ENCODE measurements around the gene PODXL. TPM values are rescaled to one million over a fixed set of nuclear protein-coding genes. Genes with fewer than 3 reads are reported as not detected.

The PODXL gene
- total and polyA plus RNA-seq, 4 donors, result 1.2 to 3.6 (median 1.6) TPM

- H3K4me1 ChIP-seq (ENCODE audit: control insufficient read depth in 4 of 4, insufficient read depth in 4 of 4, low read length in 3 of 4), result peaks cover 0 to 4% (median 0%) of the 10 kb centered on the region in 4 donors
- no peaks in the 10 kb centered on the region for H3K9me3 ChIP-seq (ENCODE audit: control insufficient read depth in 4 of 4, low read length in 3 of 4)
- no peak for TF ChIP-seq HNF4G (IDR thresholded peaks at IDR 0.05)
- H3K27ac ChIP-seq (ENCODE audit: low read depth in 1 of 2, low read length in 2 of 2), result no peak overlapping the region
- WGBS, result 89% methylated on average over 12 of the region's 12 CpGs
- no peak overlapping the region for H3K4me3 ChIP-seq (ENCODE audit: low read depth in 1 of 3, low read length in 3 of 3)
- no peak overlapping the region for H3K9ac ChIP-seq (ENCODE audit: low read depth in 1 of 2, low read length in 2 of 2)
- no peaks in the 10 kb centered on the region for H3K27me3 ChIP-seq (ENCODE audit: control insufficient read depth in 4 of 4, insufficient read depth in 4 of 4, low read length in 3 of 4)
- no peak for DNase-seq (ENCODE audit: low spot score)
- H3K36me3 ChIP-seq (ENCODE audit: control insufficient read depth in 4 of 4, insufficient read depth in 3 of 4, low read depth in 1 of 4, low read length in 3 of 4), result no peaks in the 10 kb centered on the region
Observed at GRCh38 chr7:131537571-131537978, 18.9 kb downstream of the PODXL start.

- Histone ChIP-seq H3K9me3 (ENCODE audit: control insufficient read depth in 4 of 4, low read length in 3 of 4) (no peaks in the 10 kb centered on the region), H3K9ac (ENCODE audit: low read depth in 1 of 2, low read length in 2 of 2) (no peak overlapping the region), H3K36me3 (ENCODE audit: control insufficient read depth in 4 of 4, insufficient read depth in 3 of 4, low read depth in 1 of 4, low read length in 3 of 4) (no peaks in the 10 kb centered on the region), H3K4me3 (ENCODE audit: low read depth in 1 of 3, low read length in 3 of 3) (no peak overlapping the region), H3K27ac (ENCODE audit: low read depth in 1 of 2, low read length in 2 of 2) (no peak overlapping the region), H3K27me3 (ENCODE audit: control insufficient read depth in 4 of 4, insufficient read depth in 4 of 4, low read length in 3 of 4) (no peaks in the 10 kb centered on the region), H3K4me1 (ENCODE audit: control insufficient read depth in 4 of 4, insufficient read depth in 4 of 4, low read length in 3 of 4) (peaks cover 0 to 4% (median 0%) of the 10 kb centered on the region in 4 donors)
- WGBS, result 78% methylated on average over 7 of the region's 7 CpGs
- TF ChIP-seq MAX (IDR thresholded peaks at IDR 0.05), result no peak
- TF ChIP-seq RXRA (IDR thresholded peaks at IDR 0.05), result no peak
- TF ChIP-seq RAD21 (IDR thresholded peaks at IDR 0.05), result no peak
- TF ChIP-seq ZBTB33 (IDR thresholded peaks at IDR 0.05), result no peak
- no peak for TF ChIP-seq GABPA (IDR thresholded peaks at IDR 0.05 in 1 of 2, conservative IDR thresholded peaks at IDR 0.05 in 1 of 2)
- no peak for TF ChIP-seq YY1 (IDR thresholded peaks at IDR 0.05)
- no peak for TF ChIP-seq HNF4A (conservative IDR thresholded peaks at IDR 0.05)
- no peak for TF ChIP-seq NR2F2 (IDR thresholded peaks at IDR 0.05)
- no peak for TF ChIP-seq FOXA1 (IDR thresholded peaks at IDR 0.05)
- TF ChIP-seq REST (IDR thresholded peaks at IDR 0.05), result no peak
- TF ChIP-seq TAF1 (conservative IDR thresholded peaks at IDR 0.05), result no peak
- TF ChIP-seq CTCF (IDR thresholded peaks at IDR 0.05; ENCODE audit: low read depth, low read length, missing input control), result no peak
- no peak for TF ChIP-seq HNF4G (IDR thresholded peaks at IDR 0.05)
- no peak for TF ChIP-seq FOXA2 (IDR thresholded peaks at IDR 0.05)
- no peak for TF ChIP-seq JUND (IDR thresholded peaks at IDR 0.05)
- TF ChIP-seq ATF3 (IDR thresholded peaks at IDR 0.05), result no peak
- no peak for TF ChIP-seq SP1 (IDR thresholded peaks at IDR 0.05)
- no peak for TF ChIP-seq EGR1 (IDR thresholded peaks at IDR 0.05; ENCODE audit: low read depth in 2 of 2)
- no peak for DNase-seq (ENCODE audit: low spot score)
Observed at GRCh38 chr7:131536361-131536849, 20.0 kb downstream of the PODXL start.
